GM12878 (cell line): ENCODE data around the gene CD82. TPM values are rescaled to one million over a fixed set of nuclear protein-coding genes. Genes with fewer than 3 reads are reported as not detected.

Source experiments
- CBFB ChIP-seq: IDR thresholded peaks from 2 replicates; pipeline ENCODE4 v1.6.1; 2016; ENCODE audit warnings: antibody characterized with exemption, low read depth
- CBX5 ChIP-seq: sonication (generic); IDR thresholded peaks from 2 replicates; pipeline ENCODE4 v1.6.1; 2016; ENCODE audit warnings: low read depth, moderate library complexity, mild to moderate bottlenecking, inconsistent platforms
- CREB1 ChIP-seq: IDR thresholded peaks from 2 replicates; pipeline ENCODE4 v1.6.1; 2012; ENCODE audit warnings: low read depth, mild to moderate bottlenecking, inconsistent platforms
- EGR1 ChIP-seq, 2 experiments: IDR thresholded peaks; 1 replicate in 1 of 2; 2 replicates in 1 of 2; pipeline ENCODE4 v1.6.1; 2011 to 2012; ENCODE audit warnings: low read depth in 2 of 2, low read length in 2 of 2, borderline replicate concordance in 1 of 2, mild to moderate bottlenecking in 1 of 2, moderate library complexity in 1 of 2
- JUND ChIP-seq: IDR thresholded peaks from 2 replicates; pipeline ENCODE4 v1.6.1; 2012; ENCODE audit warnings: low read depth, mild to moderate bottlenecking, low read length, improper control_type of control experiment, moderate library complexity
- KAT2A ChIP-seq: conservative IDR thresholded peaks from 2 replicates; pipeline ENCODE4 v1.6.1; 2011; ENCODE audit warnings: low read depth, low read length; ENCODE audit not compliant: control insufficient read depth
- MEF2A ChIP-seq: IDR thresholded peaks from 2 replicates; pipeline ENCODE4 v1.6.1; 2011; ENCODE audit warnings: low read depth, mild to moderate bottlenecking, low read length, moderate library complexity; ENCODE audit not compliant: insufficient read depth
- MTA3 ChIP-seq: IDR thresholded peaks from 2 replicates; pipeline ENCODE4 v1.6.1; 2012; ENCODE audit warnings: low read length, inconsistent platforms, borderline replicate concordance
- MXI1 ChIP-seq: fragments of 150-350 bp; IDR thresholded peaks from 2 replicates; pipeline ENCODE4 v1.6.1; 2011; ENCODE audit warnings: low read depth, mild to moderate bottlenecking, inconsistent platforms, low read length, improper control_type of control experiment
- MYC ChIP-seq: IDR thresholded peaks from 2 replicates; pipeline ENCODE4 v1.6.1; 2011; ENCODE audit warnings: mild to moderate bottlenecking, low read length, moderate library complexity, inconsistent platforms; ENCODE audit not compliant: insufficient read depth, insufficient replicate concordance, insufficient read length, severe bottlenecking
- NFYB ChIP-seq: IDR thresholded peaks from 2 replicates; pipeline ENCODE4 v1.6.1; 2011; ENCODE audit warnings: low read depth, mild to moderate bottlenecking, low read length, improper control_type of control experiment, moderate library complexity; ENCODE audit not compliant: insufficient read depth
- NR2C1 ChIP-seq: fragments of 450-650 bp; IDR thresholded peaks from 2 replicates; pipeline ENCODE4 v1.6.1; 2017; ENCODE audit warnings: antibody characterized with exemption, mild to moderate bottlenecking, moderate library complexity
- NRF1 ChIP-seq: conservative IDR thresholded peaks from 2 replicates; pipeline ENCODE4 v1.6.1; 2011; ENCODE audit warnings: mild to moderate bottlenecking, low read depth, low read length, improper control_type of control experiment
- RB1 ChIP-seq: fragments of 450-650 bp; formaldehyde crosslinking; IDR thresholded peaks from 2 replicates; pipeline ENCODE4 v1.6.1; 2017; ENCODE audit warnings: mild to moderate bottlenecking, borderline replicate concordance
- SP1 ChIP-seq: IDR thresholded peaks from one replicate; pipeline ENCODE4 v1.6.1; 2011; ENCODE audit warnings: low read depth, low read length
- SPI1 ChIP-seq: IDR thresholded peaks from 2 replicates; pipeline ENCODE4 v1.6.1; 2011; ENCODE audit warnings: low read depth, mild to moderate bottlenecking, low read length, moderate library complexity, borderline replicate concordance; ENCODE audit not compliant: insufficient read depth
- TARDBP ChIP-seq: IDR thresholded peaks from 2 replicates; pipeline ENCODE4 v1.6.1; 2016; ENCODE audit warnings: borderline replicate concordance
- ZNF622 ChIP-seq: fragments of 450-650 bp; IDR thresholded peaks from 2 replicates; pipeline ENCODE4 v1.6.1; 2017; ENCODE audit warnings: mild to moderate bottlenecking, inconsistent platforms
- polyA plus RNA-seq, 11 experiments: library from polyadenylated mRNA; depleted of rRNA in 4 of 11; unstranded in 6 of 11; stranded (reverse) in 5 of 11; fragments of >200 nt; fragmentation: Nextera tagmentation in 4 of 11; fragmentation: Illumina TruSeq in 1 of 11; extraction: Ambion mirVana in 4 of 11; extraction: Trizol in 1 of 11; gene quantifications; 1 replicate in 1 of 11; 2 replicates in 10 of 11; pipeline versions ENCODE4 v1.2.1 to v1.2.3, GENCODE V29; 2011 to 2016; ENCODE audit warnings: inconsistent platforms in 2 of 11, missing spikeins in 2 of 11, low read depth in 1 of 11
- total RNA-seq, 4 experiments: library from RNA; depleted of rRNA in 3 of 4; stranded (reverse); fragments of >200 nt in 3 of 4; fragmentation: Illumina TruSeq in 1 of 4; extraction: Trizol in 1 of 4; gene quantifications; 2 replicates each; pipeline versions ENCODE4 v1.2.1 to v1.2.3, GENCODE V29; 2013 to 2021
- TF ChIP-seq, protein P1 (sequence below): fragments of 450-650 bp; formaldehyde crosslinking; IDR thresholded peaks from 2 replicates; pipeline ENCODE4 v1.4.0; 2022; ENCODE audit warnings: mild to moderate bottlenecking, moderate library complexity
- TF ChIP-seq, protein P2 (sequence below): IDR thresholded peaks from 2 replicates; pipeline ENCODE4 v1.6.1; 2012; ENCODE audit warnings: mild to moderate bottlenecking, low read depth, low read length
- TF ChIP-seq, protein P3 (sequence below): fragments of 450-650 bp; IDR thresholded peaks from 2 replicates; pipeline ENCODE4 v1.6.1; 2017; ENCODE audit warnings: borderline replicate concordance

The CD82 gene
- total and polyA plus RNA-seq, 10 of the 15 experiments (the other 5 are each of a cell fraction or from before 2014, with no cell fraction given), result 5.2 to 180 (median 84.7) TPM

- TF ChIP-seq, protein P1, sequence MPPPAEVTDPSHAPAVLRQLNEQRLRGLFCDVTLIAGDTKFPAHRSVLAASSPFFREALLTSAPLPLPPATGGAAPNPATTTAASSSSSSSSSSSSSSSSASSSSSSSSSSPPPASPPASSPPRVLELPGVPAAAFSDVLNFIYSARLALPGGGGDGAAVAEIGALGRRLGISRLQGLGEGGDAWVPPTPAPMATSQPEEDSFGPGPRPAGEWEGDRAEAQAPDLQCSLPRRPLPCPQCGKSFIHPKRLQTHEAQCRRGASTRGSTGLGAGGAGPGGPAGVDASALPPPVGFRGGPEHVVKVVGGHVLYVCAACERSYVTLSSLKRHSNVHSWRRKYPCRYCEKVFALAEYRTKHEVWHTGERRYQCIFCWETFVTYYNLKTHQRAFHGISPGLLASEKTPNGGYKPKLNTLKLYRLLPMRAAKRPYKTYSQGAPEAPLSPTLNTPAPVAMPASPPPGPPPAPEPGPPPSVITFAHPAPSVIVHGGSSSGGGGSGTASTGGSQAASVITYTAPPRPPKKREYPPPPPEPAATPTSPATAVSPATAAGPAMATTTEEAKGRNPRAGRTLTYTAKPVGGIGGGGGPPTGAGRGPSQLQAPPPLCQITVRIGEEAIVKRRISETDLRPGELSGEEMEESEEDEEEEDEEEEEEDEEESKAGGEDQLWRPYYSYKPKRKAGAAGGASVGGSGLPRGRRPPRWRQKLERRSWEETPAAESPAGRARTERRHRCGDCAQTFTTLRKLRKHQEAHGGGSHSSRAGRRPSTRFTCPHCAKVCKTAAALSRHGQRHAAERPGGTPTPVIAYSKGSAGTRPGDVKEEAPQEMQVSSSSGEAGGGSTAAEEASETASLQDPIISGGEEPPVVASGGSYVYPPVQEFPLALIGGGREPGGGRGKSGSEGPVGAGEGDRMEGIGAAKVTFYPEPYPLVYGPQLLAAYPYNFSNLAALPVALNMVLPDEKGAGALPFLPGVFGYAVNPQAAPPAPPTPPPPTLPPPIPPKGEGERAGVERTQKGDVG, result no peak
- no peak for TF ChIP-seq SPI1
- peak; percentile 3; the same call in 1 of the 2 replicates for TF ChIP-seq CBFB
- peak; percentile 47; the same call in 1 of the 2 replicates for TF ChIP-seq CBX5
- no peak for TF ChIP-seq MTA3
- no peak for TF ChIP-seq TARDBP
- no peak for TF ChIP-seq CREB1
- TF ChIP-seq ZNF622, result no peak
- no peak for TF ChIP-seq SP1
- TF ChIP-seq JUND, result no peak
- no peak for TF ChIP-seq RB1
- no peak for TF ChIP-seq MEF2A
- TF ChIP-seq, protein P2, sequence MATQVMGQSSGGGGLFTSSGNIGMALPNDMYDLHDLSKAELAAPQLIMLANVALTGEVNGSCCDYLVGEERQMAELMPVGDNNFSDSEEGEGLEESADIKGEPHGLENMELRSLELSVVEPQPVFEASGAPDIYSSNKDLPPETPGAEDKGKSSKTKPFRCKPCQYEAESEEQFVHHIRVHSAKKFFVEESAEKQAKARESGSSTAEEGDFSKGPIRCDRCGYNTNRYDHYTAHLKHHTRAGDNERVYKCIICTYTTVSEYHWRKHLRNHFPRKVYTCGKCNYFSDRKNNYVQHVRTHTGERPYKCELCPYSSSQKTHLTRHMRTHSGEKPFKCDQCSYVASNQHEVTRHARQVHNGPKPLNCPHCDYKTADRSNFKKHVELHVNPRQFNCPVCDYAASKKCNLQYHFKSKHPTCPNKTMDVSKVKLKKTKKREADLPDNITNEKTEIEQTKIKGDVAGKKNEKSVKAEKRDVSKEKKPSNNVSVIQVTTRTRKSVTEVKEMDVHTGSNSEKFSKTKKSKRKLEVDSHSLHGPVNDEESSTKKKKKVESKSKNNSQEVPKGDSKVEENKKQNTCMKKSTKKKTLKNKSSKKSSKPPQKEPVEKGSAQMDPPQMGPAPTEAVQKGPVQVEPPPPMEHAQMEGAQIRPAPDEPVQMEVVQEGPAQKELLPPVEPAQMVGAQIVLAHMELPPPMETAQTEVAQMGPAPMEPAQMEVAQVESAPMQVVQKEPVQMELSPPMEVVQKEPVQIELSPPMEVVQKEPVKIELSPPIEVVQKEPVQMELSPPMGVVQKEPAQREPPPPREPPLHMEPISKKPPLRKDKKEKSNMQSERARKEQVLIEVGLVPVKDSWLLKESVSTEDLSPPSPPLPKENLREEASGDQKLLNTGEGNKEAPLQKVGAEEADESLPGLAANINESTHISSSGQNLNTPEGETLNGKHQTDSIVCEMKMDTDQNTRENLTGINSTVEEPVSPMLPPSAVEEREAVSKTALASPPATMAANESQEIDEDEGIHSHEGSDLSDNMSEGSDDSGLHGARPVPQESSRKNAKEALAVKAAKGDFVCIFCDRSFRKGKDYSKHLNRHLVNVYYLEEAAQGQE, result no peak
- TF ChIP-seq KAT2A, result no peak
- no peak for TF ChIP-seq MYC
- 0 out of 2 replicates have a peak, but pooled peaks have one; percentile 27 for TF ChIP-seq MXI1
- TF ChIP-seq NFYB, result no peak
- TF ChIP-seq, protein P3, sequence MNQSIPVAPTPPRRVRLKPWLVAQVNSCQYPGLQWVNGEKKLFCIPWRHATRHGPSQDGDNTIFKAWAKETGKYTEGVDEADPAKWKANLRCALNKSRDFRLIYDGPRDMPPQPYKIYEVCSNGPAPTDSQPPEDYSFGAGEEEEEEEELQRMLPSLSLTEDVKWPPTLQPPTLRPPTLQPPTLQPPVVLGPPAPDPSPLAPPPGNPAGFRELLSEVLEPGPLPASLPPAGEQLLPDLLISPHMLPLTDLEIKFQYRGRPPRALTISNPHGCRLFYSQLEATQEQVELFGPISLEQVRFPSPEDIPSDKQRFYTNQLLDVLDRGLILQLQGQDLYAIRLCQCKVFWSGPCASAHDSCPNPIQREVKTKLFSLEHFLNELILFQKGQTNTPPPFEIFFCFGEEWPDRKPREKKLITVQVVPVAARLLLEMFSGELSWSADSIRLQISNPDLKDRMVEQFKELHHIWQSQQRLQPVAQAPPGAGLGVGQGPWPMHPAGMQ, result no peak
- TF ChIP-seq NR2C1, result no peak
- no peak for TF ChIP-seq NRF1
- peak in 1 of 2 experiments; percentile 47; a peak in 1 of 3 replicates for TF ChIP-seq EGR1 (IDR thresholded peaks at IDR 0.05; ENCODE audit: borderline replicate concordance in 1 of 2, low read depth in 2 of 2, low read length in 2 of 2)
These were observed 1.8 kb downstream of the CD82 start (continued) for GRCh38 chr11:44566952-44567875.
